ENCODE data around the gene CES4A.

DNA sequence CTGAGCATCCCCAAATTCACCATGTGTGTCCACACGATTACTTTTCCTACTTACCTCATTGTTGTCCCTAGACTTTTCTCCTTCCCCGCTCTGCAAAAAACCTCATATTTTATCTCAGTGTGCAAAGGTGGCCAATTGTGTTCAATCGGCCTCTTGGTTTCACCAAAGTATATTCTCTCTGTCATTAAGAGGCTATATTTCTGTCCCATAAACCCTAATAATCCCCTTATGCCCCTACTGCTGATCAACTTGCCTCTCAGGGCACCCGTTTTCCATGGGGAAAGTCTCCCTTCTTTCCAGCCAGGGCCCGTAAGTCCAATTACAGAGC lies 41.5 kb upstream of the CES4A start:
- TF ChIP-seq POLR2A (IDR thresholded peaks at IDR 0.05; ENCODE audit: low read depth, low read length) (no peak), TAF1 (IDR thresholded peaks at IDR 0.05; ENCODE audit: low read depth, low read length) (no peak)
